GM12801 (cell line): Measurements from ENCODE around the gene ZBTB45.

ENCODE experiments used
- TF ChIP-seq, protein P1 (sequence below): IDR thresholded peaks from one replicate; pipeline ENCODE4 v1.5.1; 2011; ENCODE audit warnings: control low read depth; ENCODE audit not compliant: insufficient read length; ENCODE audit errors: extremely low read depth

ZBTB45 gene

DNA sequence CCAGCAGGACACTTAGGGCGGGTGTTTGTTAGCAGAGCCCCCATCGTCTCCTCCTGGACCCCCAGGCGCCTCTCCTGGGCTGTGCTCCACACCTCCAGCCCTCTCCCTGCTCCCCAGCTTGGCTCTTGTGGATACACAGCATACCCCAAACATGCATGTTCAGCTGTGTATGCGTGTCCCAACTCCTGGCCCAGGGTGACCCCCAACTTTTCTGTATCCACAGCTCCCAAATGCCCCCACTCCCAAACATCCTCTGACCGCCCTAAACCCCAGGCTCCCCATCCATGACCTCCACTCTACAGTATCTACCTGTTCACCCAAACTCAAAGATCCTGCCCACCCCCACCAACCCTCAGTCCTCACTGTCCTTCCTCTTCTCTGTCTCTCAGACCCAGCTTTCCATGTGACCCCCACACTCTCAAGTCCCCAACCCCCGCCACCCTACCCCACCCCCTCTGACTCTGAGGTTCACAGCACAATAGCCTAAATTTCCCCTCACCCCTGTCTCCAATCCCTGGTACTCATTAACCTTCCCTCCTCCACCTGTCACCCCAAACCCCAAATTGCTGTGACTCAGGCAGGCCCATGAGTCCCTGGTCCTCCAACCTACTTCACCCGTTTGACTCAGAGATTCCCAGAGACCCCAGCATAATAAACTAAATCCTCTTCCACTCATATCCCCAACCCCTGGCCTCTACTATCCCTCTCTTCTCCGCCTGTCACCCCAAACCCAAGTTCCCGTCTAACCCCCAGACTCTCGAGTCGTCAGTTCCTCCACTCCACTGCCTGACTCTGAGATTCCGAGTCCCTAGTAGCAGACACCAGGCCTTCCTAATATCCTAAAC is 37.8 kb upstream of the ZBTB45 start:
- TF ChIP-seq, protein P1, sequence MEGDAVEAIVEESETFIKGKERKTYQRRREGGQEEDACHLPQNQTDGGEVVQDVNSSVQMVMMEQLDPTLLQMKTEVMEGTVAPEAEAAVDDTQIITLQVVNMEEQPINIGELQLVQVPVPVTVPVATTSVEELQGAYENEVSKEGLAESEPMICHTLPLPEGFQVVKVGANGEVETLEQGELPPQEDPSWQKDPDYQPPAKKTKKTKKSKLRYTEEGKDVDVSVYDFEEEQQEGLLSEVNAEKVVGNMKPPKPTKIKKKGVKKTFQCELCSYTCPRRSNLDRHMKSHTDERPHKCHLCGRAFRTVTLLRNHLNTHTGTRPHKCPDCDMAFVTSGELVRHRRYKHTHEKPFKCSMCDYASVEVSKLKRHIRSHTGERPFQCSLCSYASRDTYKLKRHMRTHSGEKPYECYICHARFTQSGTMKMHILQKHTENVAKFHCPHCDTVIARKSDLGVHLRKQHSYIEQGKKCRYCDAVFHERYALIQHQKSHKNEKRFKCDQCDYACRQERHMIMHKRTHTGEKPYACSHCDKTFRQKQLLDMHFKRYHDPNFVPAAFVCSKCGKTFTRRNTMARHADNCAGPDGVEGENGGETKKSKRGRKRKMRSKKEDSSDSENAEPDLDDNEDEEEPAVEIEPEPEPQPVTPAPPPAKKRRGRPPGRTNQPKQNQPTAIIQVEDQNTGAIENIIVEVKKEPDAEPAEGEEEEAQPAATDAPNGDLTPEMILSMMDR, result no peak

DNA sequence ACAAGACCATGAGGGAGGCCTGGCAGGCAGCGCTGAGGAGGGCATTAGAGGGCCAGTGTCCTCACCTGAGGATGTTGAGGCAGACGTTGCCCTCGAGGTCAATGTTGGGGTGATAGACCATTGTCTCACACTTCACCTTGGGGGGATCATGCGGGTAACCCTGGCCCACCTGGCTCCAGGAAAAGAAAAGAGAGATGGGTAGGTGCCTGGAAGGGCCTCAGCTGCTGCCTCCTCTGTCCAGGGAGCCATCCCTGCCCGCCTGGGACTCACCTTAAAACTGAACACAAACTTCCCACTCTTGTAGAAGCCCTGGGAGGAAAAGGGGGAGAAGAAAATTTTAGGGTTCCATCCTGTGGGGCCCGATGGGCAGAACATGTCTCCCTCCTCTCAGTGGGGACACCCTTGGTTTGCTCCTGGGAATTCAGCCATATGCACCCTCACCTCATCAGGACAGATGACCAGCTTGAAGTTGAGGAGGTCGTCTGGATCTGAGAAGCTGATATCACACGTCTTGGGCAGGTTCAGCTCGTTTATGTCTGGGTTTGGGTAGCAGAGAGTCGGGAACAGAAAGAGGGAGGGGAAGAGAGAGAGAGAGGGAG is 37.1 kb upstream of the ZBTB45 start:
- TF ChIP-seq, protein P1, result no peak

DNA sequence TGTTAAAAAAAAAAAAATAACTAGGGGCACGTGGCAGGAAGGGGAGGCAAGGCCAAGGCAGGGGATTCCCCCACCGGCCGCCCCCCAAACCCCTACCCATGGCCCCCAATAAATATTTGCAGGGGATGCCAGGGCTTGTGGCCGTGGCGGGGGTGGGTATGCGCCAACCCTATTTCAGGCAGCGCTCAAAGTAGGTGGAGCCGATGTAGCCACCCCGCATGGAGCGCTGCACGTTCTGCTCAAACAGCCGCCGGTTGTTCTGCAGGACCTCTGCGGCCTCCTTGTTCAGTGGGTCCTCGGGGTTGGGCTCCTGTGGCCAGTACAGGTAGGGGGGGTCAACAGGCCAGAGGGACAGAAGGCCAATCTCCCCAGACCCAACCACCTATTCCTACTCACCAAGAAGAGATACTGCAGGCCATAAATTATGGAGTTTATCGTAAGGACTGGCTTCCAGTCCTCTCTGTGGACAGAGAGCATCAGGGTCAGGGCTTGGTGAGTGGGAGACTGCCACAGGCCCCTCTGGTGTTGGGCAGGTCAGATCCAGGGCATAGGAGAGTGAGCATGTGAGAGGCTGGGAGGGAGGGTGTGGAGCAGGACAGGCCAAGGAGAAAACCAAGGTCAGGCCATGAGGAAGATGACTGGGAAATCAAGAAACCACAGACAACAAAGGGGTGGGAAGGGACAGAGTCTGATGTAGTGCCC is 36.5 kb upstream of the ZBTB45 start:
- TF ChIP-seq, protein P1, result no peak

DNA sequence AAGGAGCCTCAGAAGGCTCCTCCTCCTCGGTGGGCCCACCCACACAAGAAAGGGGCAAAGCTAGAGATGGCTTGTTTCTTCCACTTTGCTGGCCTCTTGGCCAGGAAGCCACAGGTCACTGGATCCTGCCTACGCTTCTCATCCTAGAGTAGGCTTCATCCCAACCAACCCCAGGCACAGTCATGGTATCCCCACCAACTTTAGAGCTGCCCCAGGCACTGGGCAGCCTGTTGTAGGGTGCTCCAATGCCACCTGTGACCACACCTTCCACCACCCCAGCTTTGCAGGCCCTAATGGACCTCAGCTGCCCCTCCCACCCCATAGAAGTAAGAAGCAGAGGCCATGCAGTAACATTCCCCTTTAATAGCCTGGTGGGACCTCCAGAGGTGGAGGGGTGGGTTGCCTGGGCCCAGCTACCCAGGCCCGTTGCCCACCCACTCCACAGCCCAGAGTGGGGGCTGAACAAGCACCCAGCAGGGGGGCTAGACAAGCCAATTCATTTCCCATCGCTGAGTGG is 35.8 kb upstream of the ZBTB45 start:
- TF ChIP-seq, protein P1, result no peak

DNA sequence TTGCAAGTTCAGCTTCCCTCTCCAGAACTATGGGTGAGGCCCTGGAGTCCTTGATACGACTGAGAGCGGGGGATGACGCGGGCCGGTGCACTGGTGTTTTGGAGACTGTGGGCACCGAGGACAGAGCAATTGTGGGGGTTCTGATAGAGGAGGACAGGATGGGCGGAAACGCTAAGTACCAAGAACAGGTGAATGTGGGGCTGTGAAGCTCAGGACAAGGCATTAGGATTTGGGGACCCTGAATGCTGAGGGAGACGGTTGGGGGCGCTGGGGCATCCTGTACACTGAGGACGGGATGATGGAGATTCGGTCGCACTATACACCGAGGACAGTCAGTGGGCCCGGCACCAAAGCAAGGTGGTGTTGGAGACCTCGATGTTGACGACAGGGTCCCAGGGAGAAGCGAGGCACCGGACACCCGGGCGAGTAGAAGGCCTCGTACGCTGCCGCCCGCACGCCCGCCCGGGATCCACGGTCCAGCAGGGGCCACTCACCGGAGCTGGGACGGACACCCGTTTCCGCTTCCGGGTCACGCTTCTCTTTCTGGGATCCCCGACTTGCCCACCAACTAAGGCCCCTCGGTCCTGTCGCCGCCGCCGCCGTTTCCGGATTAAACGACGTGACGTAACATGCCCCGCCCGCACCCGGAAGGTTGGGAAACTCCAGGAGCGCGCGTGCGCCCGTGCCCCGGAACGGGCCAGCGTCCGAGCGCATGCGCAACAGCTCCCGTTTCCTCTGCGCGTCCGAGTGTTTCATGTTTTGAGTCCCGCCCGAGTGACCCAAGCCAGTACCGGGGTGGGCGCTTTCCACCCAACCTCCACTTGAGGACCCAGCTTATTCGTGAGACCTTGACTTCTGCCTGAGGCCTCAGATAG is 35.1 kb upstream of the ZBTB45 start, which contains the start of gene CHMP2A:
CHMP2A (minus strand) TSS at position 612 of the 875 bp plus-strand sequence. CDS start 893 bp downstream, outside the sequence.
- TF ChIP-seq, protein P1, result no peak

DNA sequence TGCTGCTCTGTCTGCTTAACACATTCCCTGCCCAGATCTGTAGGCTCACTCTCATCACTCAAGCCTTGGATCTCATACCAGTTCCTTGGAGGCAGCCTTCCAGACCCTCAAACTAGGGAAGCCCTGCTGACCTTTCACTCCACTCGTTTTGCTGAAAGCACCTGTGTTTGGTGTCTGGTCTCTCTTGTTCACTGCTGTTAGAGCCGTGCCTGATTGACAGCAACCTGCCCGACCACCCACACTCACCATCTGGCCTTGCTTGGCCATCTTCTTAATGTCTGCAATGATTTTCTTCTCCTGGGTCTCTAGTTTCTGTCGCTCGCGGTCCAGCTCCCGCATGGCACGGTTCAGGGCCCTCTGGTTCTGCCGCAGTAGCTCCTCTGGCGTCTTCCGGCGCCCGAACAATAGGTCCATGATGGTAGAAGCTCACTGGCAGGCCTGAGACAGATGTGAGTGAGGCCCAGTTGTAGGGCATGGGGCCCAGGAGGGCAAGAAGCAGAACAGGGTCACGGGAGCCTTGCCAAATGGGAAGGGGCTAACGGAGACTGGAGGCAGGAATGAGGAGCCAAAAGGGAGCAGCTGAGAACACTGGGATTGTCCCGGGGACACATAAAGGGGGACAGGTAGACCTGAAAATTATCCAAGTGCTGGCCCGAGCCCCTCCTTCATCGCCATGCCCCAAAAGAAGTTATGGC is 34.3 kb upstream of the ZBTB45 start:
- TF ChIP-seq, protein P1, result no peak
